ENCODE data around the gene TIFAB. TPM values are rescaled to one million over a fixed set of nuclear protein-coding genes. Genes with fewer than 3 reads are reported as not detected.

Gene TIFAB
- total and polyA plus RNA-seq, 8 donors = 0.08 TPM; not detected in 7

GRCh38 chr5:135444881-135445280, 7.3 kb downstream of the TIFAB start:
- Histone ChIP-seq H3K27me3 (no peaks in the 10 kb centered on the region), H3K4me3 (no peak overlapping the region), H3K27ac (no peak overlapping the region), H3K4me1 (peaks cover 0 to 21% (median 10%) of the 10 kb centered on the region in 4 donors), H3K9me3 (no peaks in the 10 kb centered on the region), H3K36me3 (no peaks in the 10 kb centered on the region)
- TF ChIP-seq CTCF (IDR thresholded peaks at IDR 0.05) = no peak
- TF ChIP-seq EP300 (IDR thresholded peaks at IDR 0.05) = no peak
- TF ChIP-seq POLR2AphosphoS5 (IDR thresholded peaks at IDR 0.05) = no peak
- TF ChIP-seq POLR2A (IDR thresholded peaks at IDR 0.05) = no peak
- DNase-seq = no peak
- intact Hi-C loops (cut with DNase I; ENCODE audit: low total_unique reads) = no loop called here
- 86 to 94% (median 93%) methylated on average over 5 to 6 of the region's 6 CpGs for WGBS, 5 donors

- Histone ChIP-seq H3K36me3 (no peaks in the 10 kb centered on the region), H3K9me3 (no peaks in the 10 kb centered on the region), H3K27me3 (no peaks in the 10 kb centered on the region), H3K27ac (no peak overlapping the region), H3K4me3 (no peak overlapping the region), H3K4me1 (peaks cover 0 to 21% (median 13%) of the 10 kb centered on the region in 4 donors)
- TF ChIP-seq EP300 (IDR thresholded peaks at IDR 0.05) = no peak
- TF ChIP-seq POLR2AphosphoS5 (IDR thresholded peaks at IDR 0.05) = no peak
- TF ChIP-seq POLR2A (IDR thresholded peaks at IDR 0.05) = no peak
- no peak for TF ChIP-seq CTCF (IDR thresholded peaks at IDR 0.05)
- 85 to 92% (median 89%) methylated on average over 13 of the region's 13 CpGs for WGBS, 5 donors
- DNase-seq = no peak
- intact Hi-C loops (cut with DNase I; ENCODE audit: low total_unique reads) = no loop called here
These were observed 7.8 kb downstream of the TIFAB start for GRCh38 chr5:135444360-135444759.

GRCh38 chr5:135443161-135443960, 8.8 kb downstream of the TIFAB start:
- WGBS, 5 donors = 35 to 56% (median 39%) methylated on average over 6 of the region's 6 CpGs
- DNase-seq = peak in 1 of 2 donors; percentile 53

More at GRCh38 chr5:135443161-135443960, 8.8 kb downstream of the TIFAB start:
- intact Hi-C loops (cut with DNase I; ENCODE audit: low total_unique reads) = no loop called here
- Histone ChIP-seq H3K27me3 (no peaks in the 10 kb centered on the region), H3K9me3 (no peaks in the 10 kb centered on the region), H3K36me3 (no peaks in the 10 kb centered on the region), H3K27ac (no peak overlapping the region), H3K4me1 (peaks cover 4 to 25% (median 21%) of the 10 kb centered on the region in 4 donors), H3K4me3 (no peak overlapping the region)
- no peak for TF ChIP-seq EP300 (IDR thresholded peaks at IDR 0.05)
- no peak for TF ChIP-seq CTCF (IDR thresholded peaks at IDR 0.05)
- no peak for TF ChIP-seq POLR2AphosphoS5 (IDR thresholded peaks at IDR 0.05)
- no peak for TF ChIP-seq POLR2A (IDR thresholded peaks at IDR 0.05)

All from stomach (tissue), 9 donors.